Placental epithelial cell (primary cell): ENCODE measurements around the gene C17orf50. TPM values are rescaled to one million over a fixed set of nuclear protein-coding genes. Genes with fewer than 3 reads are reported as not detected.

Experiments used
- total RNA-seq: library from RNA; depleted of rRNA; stranded (reverse); fragments of >200 nt; gene quantifications from 2 replicates; pipeline ENCODE4 v1.2.3, GENCODE V29; 2012

The C17orf50 gene
- total RNA-seq: not detected in 2 replicates

GRCh38 chr17:35760587-35760986 is at the start of gene C17orf50:
C17orf50 (plus strand) TSS chr17:35760887; CDS start chr17:35760942, 55 bp downstream.

GRCh38 chr17:35731239-35731916 is 29.3 kb upstream of the C17orf50 start, which contains the start of gene RASL10B:
RASL10B (plus strand) TSS chr17:35731639; CDS start chr17:35735185, 3,546 bp downstream.

GRCh38 chr17:35752945-35753764 is 7.5 kb upstream of the C17orf50 start, which contains the start of gene GAS2L2:
GAS2L2 (minus strand) TSS chr17:35753239; CDS start chr17:35752850, 389 bp downstream.

GRCh38 chr17:35795007-35795870 is 34.6 kb downstream of the C17orf50 start, which contains the start of gene MMP28:
MMP28 (minus strand) TSS chr17:35795641; CDS start chr17:35795377, 264 bp downstream.

GRCh38 chr17:35808962-35809854 is 48.5 kb downstream of the C17orf50 start, which contains the start of gene TAF15:
TAF15 (plus strand) TSS chr17:35809484; CDS start chr17:35809570, 86 bp downstream.

Other genes starting within 250 kb of the C17orf50 start
- gene SLFN12L, start 223.2 kb upstream of the C17orf50 start, total RNA-seq: not detected in 2 replicates
- gene SLFN14, start 200.1 kb upstream of the C17orf50 start, total RNA-seq: not detected in 2 replicates
- 9.0 and 9.8 TPM in 2 replicates for gene PEX12, start 182.3 kb upstream of the C17orf50 start, total RNA-seq
- 146 and 182 TPM in 2 replicates for gene AP2B1, start 173.6 kb upstream of the C17orf50 start, total RNA-seq
- gene RASL10B, start 29.2 kb upstream of the C17orf50 start, total RNA-seq: 0.39 and 0.65 TPM in 2 replicates
- not detected in 2 replicates for gene GAS2L2, start 7.6 kb upstream of the C17orf50 start, total RNA-seq
- 0.79 and 2.7 TPM in 2 replicates for gene MMP28, start 34.8 kb downstream of the C17orf50 start, total RNA-seq
- 36.5 and 57.6 TPM in 2 replicates for gene TAF15, start 48.6 kb downstream of the C17orf50 start, total RNA-seq
- gene HEATR9, start 108.0 kb downstream of the C17orf50 start, total RNA-seq: not detected in 2 replicates
- gene CCL5, start 119.5 kb downstream of the C17orf50 start, total RNA-seq: not detected in 2 replicates
- under 0.01 and 0.43 TPM in 2 replicates for gene RDM1, start 169.9 kb downstream of the C17orf50 start, total RNA-seq
- gene LYZL6, start 182.8 kb downstream of the C17orf50 start, total RNA-seq: not detected in 2 replicates
- not detected in 2 replicates for gene CCL16, start 220.6 kb downstream of the C17orf50 start, total RNA-seq
- not detected in 2 replicates for gene CCL14, start 225.8 kb downstream of the C17orf50 start, total RNA-seq
- not detected in 2 replicates for gene CCL15, start 240.7 kb downstream of the C17orf50 start, total RNA-seq